Fibroblast of lung (primary cell): ENCODE data around the gene SLC52A1. TPM values are rescaled to one million over a fixed set of nuclear protein-coding genes. Genes with fewer than 3 reads are reported as not detected.
A peak's percentile ranks its signal among the peaks of the same experiment; 100 is the strongest.

ENCODE experiments used
- DNase-seq, 2 donors: peaks; one replicate each; pipeline versions ENCODE4 v3.0.0 to v3.0.0-alpha.2; 2010; ENCODE audit warnings: low read depth in 2 of 2
- H2AFZ ChIP-seq: 2 replicates; pipeline ENCODE4 v1.5.1; 2012; ENCODE audit warnings: low read length, control low read depth, inconsistent platforms
- H3K27ac ChIP-seq: 2 replicates; pipeline ENCODE4 v1.5.1; 2011; ENCODE audit warnings: low read length, control low read depth; ENCODE audit not compliant: insufficient read depth
- H3K27me3 ChIP-seq: 2 replicates; pipeline ENCODE4 v1.5.1; 2011; ENCODE audit warnings: mild to moderate bottlenecking, low read length; ENCODE audit not compliant: control insufficient read depth, insufficient read depth
- H3K36me3 ChIP-seq: 2 replicates; pipeline ENCODE4 v1.5.1; 2011; ENCODE audit warnings: low read length; ENCODE audit not compliant: control insufficient read depth, insufficient read depth
- H3K4me1 ChIP-seq: 2 replicates; pipeline ENCODE4 v1.5.1; 2011; ENCODE audit warnings: low read length; ENCODE audit not compliant: control insufficient read depth, insufficient read depth; ENCODE audit errors: extremely low read depth
- H3K4me2 ChIP-seq: 2 replicates; pipeline ENCODE4 v1.5.1; 2011; ENCODE audit warnings: low read length, control low read depth; ENCODE audit not compliant: insufficient read depth; ENCODE audit errors: extremely low read depth
- H3K4me3 ChIP-seq, 4 experiments: fragments of 200-600 bp in 1 of 4; sonication (generic) in 1 of 4; replicated peaks in 1 of 4; 2 replicates each; pipeline ENCODE4 v1.5.1; 2011 to 2016; ENCODE audit warnings: low read length in 4 of 4, low read depth in 3 of 4, mild to moderate bottlenecking in 3 of 4, control low read depth in 2 of 4, inconsistent platforms in 1 of 4, mixed read lengths in 1 of 4; ENCODE audit not compliant: insufficient read depth in 1 of 4; ENCODE audit errors: control extremely low read depth in 1 of 4
- H3K79me2 ChIP-seq: 2 replicates; pipeline ENCODE4 v1.5.1; 2012; ENCODE audit warnings: mild to moderate bottlenecking, low read length, inconsistent platforms; ENCODE audit not compliant: control insufficient read depth, insufficient read depth
- H3K9ac ChIP-seq: 2 replicates; pipeline ENCODE4 v1.5.1; 2011; ENCODE audit warnings: mild to moderate bottlenecking, low read length, control low read depth; ENCODE audit not compliant: insufficient read depth
- H3K9me3 ChIP-seq: 2 replicates; pipeline ENCODE4 v1.5.1; 2012; ENCODE audit warnings: low read depth, low read length; ENCODE audit not compliant: control insufficient read depth, insufficient read depth
- H4K20me1 ChIP-seq: 2 replicates; pipeline ENCODE4 v1.5.1; 2011; ENCODE audit warnings: low read length; ENCODE audit not compliant: control insufficient read depth, insufficient read depth; ENCODE audit errors: extremely low read depth
- CTCF ChIP-seq, 2 donors: IDR thresholded peaks in 1 of 2; conservative IDR thresholded peaks in 1 of 2; 1 replicate in 1 of 2; 2 replicates in 1 of 2; pipeline ENCODE4 v1.5.1; 2011 to 2012; ENCODE audit warnings: low read length in 2 of 2, control low read depth in 1 of 2, inconsistent platforms in 1 of 2, low read depth in 1 of 2, mild to moderate bottlenecking in 1 of 2
- EZH2 ChIP-seq: IDR thresholded peaks from 2 replicates; pipeline ENCODE4 v1.5.1; 2012; ENCODE audit warnings: low read length, control low read depth, mild to moderate bottlenecking; ENCODE audit errors: missing control alignments
- polyA plus RNA-seq, 2 donors: library from polyadenylated mRNA; depleted of rRNA in 1 of 2; stranded (reverse) in 1 of 2; unstranded in 1 of 2; fragments of >200 nt; gene quantifications; 2 replicates each; pipeline ENCODE4 v1.2.1, GENCODE V29; 2011 to 2012; ENCODE audit warnings: missing spikeins in 1 of 2
- total RNA-seq: library from RNA; depleted of rRNA; stranded (reverse); fragments of >200 nt; gene quantifications from 2 replicates; pipeline ENCODE4 v1.2.1, GENCODE V29; 2014

SLC52A1 gene
- total and polyA plus RNA-seq, 2 donors (not counting 1 experiment from before 2014, with no cell fraction given) = 0.66 TPM; not detected in 1

- Histone ChIP-seq H3K4me3 (no peak overlapping the region), H3K9ac (no peak overlapping the region)
Measured at GRCh38 chr17:5002121-5002788, 33.0 kb downstream of the SLC52A1 start.

GRCh38 chr17:5000237-5000639, 35.0 kb downstream of the SLC52A1 start:
- Histone ChIP-seq H4K20me1 (no peaks in the 10 kb centered on the region), H3K4me3 (peak overlapping the region in 3 of 4 experiments; percentile 92 to 95 (median 93)), H3K9ac (no peak overlapping the region), H3K79me2 (peaks cover 29% of the 10 kb centered on the region), H3K36me3 (peaks cover 30% of the 10 kb centered on the region), H2AFZ (no peak overlapping the region), H3K9me3 (no peaks in the 10 kb centered on the region), H3K4me1 (peaks cover 12% of the 10 kb centered on the region), H3K27me3 (no peaks in the 10 kb centered on the region), H3K27ac (peak overlapping the region; percentile 12), H3K4me2 (peak overlapping the region; percentile 42)
- DNase-seq = no peak
- TF ChIP-seq EZH2 (no peak), CTCF (conservative IDR thresholded peaks at IDR 0.05 in 1 of 2, IDR thresholded peaks at IDR 0.05 in 1 of 2; ENCODE audit: low read depth in 1 of 2, low read length in 2 of 2) (no peak)

More at GRCh38 chr17:5002121-5002788, 33.0 kb downstream of the SLC52A1 start:
- DNase-seq = no peak
- peaks cover 12% of the 10 kb centered on the region for H3K4me1 ChIP-seq
- H3K9me3 ChIP-seq = no peaks in the 10 kb centered on the region
- H3K4me2 ChIP-seq = no peak overlapping the region
- no peaks in the 10 kb centered on the region for H4K20me1 ChIP-seq
- H3K27me3 ChIP-seq = no peaks in the 10 kb centered on the region
- peaks cover 35% of the 10 kb centered on the region for H3K36me3 ChIP-seq
- peaks cover 29% of the 10 kb centered on the region for H3K79me2 ChIP-seq
- no peak overlapping the region for H3K27ac ChIP-seq
- TF ChIP-seq CTCF (conservative IDR thresholded peaks at IDR 0.05 in 1 of 2, IDR thresholded peaks at IDR 0.05 in 1 of 2; ENCODE audit: low read depth in 1 of 2, low read length in 2 of 2) (no peak), EZH2 (no peak)
- no peak overlapping the region for H2AFZ ChIP-seq

- Histone ChIP-seq H3K27me3 (no peaks in the 10 kb centered on the region), H3K27ac (peak overlapping the region; percentile 12), H4K20me1 (no peaks in the 10 kb centered on the region), H3K4me2 (peak overlapping the region; percentile 86), H3K79me2 (peaks cover 29% of the 10 kb centered on the region), H3K9ac (no peak overlapping the region), H3K4me1 (peaks cover 12% of the 10 kb centered on the region), H3K4me3 (peak overlapping the region; percentile 68 to 95 (median 92)), H3K9me3 (no peaks in the 10 kb centered on the region), H3K36me3 (peaks cover 25% of the 10 kb centered on the region), H2AFZ (no peak overlapping the region)
- TF ChIP-seq CTCF (conservative IDR thresholded peaks at IDR 0.05 in 1 of 2, IDR thresholded peaks at IDR 0.05 in 1 of 2; ENCODE audit: low read depth in 1 of 2, low read length in 2 of 2) (no peak), EZH2 (no peak)
- no peak for DNase-seq
Measured at GRCh38 chr17:4999430-5000093, 35.7 kb downstream of the SLC52A1 start.
